ENCODE results near the gene CLCN2.
A peak's percentile ranks its signal among the peaks of the same experiment; 100 is the strongest.

The CLCN2 gene

GRCh38 chr3:184315871-184316661, 45.3 kb downstream of the CLCN2 start:
- H3K27me3 ChIP-seq (ENCODE audit: low read length) = no peaks in the 10 kb centered on the region
- no peak overlapping the region for H2AFZ ChIP-seq (ENCODE audit: low read depth, low read length, severe bottlenecking)
- H3K4me2 ChIP-seq (ENCODE audit: low read depth, low read length, poor library complexity, severe bottlenecking) = peak overlapping the region; percentile 88
- H3F3A ChIP-seq (ENCODE audit: insufficient read depth) = 0 out of 2 replicates have a peak, but pooled peaks cover 4% of the 10 kb centered on the region
- 0 out of 2 replicates have a peak, but pooled peaks cover 7% of the 10 kb centered on the region for H3K36me3 ChIP-seq (ENCODE audit: low read length)
- peak overlapping the region; percentile 99 for H3K4me3 ChIP-seq (ENCODE audit: insufficient read depth, low read length, poor library complexity, severe bottlenecking)
- peaks cover 12% of the 10 kb centered on the region; the same call in 1 of the 2 replicates for H4K20me1 ChIP-seq (ENCODE audit: low read depth, low read length)
- H3K79me2 ChIP-seq (ENCODE audit: insufficient read depth, low read length) = peaks cover 62% of the 10 kb centered on the region
- H3K9ac ChIP-seq (ENCODE audit: low read length) = peak overlapping the region; percentile 99
- H3K9me2 ChIP-seq (replicated peaks; ENCODE audit: insufficient read depth, low read length) = no peaks in the 10 kb centered on the region
- H3K27ac ChIP-seq (ENCODE audit: low read depth, low read length) = peak overlapping the region; percentile 76; the same call in 1 of the 2 replicates
- TF ChIP-seq CTCF (IDR thresholded peaks at IDR 0.05; ENCODE audit: insufficient read depth, low read length, poor library complexity, severe bottlenecking) (no peak), EZH2phosphoT487 (conservative IDR thresholded peaks at IDR 0.05; ENCODE audit: low read length) (no peak)
- no peaks in the 10 kb centered on the region for H3K9me3 ChIP-seq (ENCODE audit: insufficient read depth, low read length)

GRCh38 chr3:184315543-184315867, 45.9 kb downstream of the CLCN2 start:
- Histone ChIP-seq H3K27me3 (ENCODE audit: low read length) (no peaks in the 10 kb centered on the region), H2AFZ (ENCODE audit: low read depth, low read length, severe bottlenecking) (no peak overlapping the region), H3K4me3 (ENCODE audit: insufficient read depth, low read length, poor library complexity, severe bottlenecking) (peak overlapping the region; percentile 99), H3K9me2 (replicated peaks; ENCODE audit: insufficient read depth, low read length) (no peaks in the 10 kb centered on the region), H3K9me3 (ENCODE audit: insufficient read depth, low read length) (no peaks in the 10 kb centered on the region), H3K79me2 (ENCODE audit: insufficient read depth, low read length) (peaks cover 56% of the 10 kb centered on the region), H3K36me3 (ENCODE audit: low read length) (0 out of 2 replicates have a peak, but pooled peaks cover 2% of the 10 kb centered on the region), H4K20me1 (ENCODE audit: low read depth, low read length) (peaks cover 12% of the 10 kb centered on the region; the same call in 1 of the 2 replicates), H3F3A (ENCODE audit: insufficient read depth) (0 out of 2 replicates have a peak, but pooled peaks cover 7% of the 10 kb centered on the region), H3K27ac (ENCODE audit: low read depth, low read length) (peak overlapping the region; percentile 76), H3K9ac (ENCODE audit: low read length) (peak overlapping the region; percentile 99), H3K4me2 (ENCODE audit: low read depth, low read length, poor library complexity, severe bottlenecking) (peak overlapping the region; percentile 88)
- TF ChIP-seq CTCF (IDR thresholded peaks at IDR 0.05; ENCODE audit: insufficient read depth, low read length, poor library complexity, severe bottlenecking) (no peak), EZH2phosphoT487 (conservative IDR thresholded peaks at IDR 0.05; ENCODE audit: low read length) (no peak)

- no peaks in the 10 kb centered on the region for H3K9me2 ChIP-seq (replicated peaks; ENCODE audit: insufficient read depth, low read length)
- no peaks in the 10 kb centered on the region for H3K27me3 ChIP-seq (ENCODE audit: low read length)
- H3K9ac ChIP-seq (ENCODE audit: low read length) = peak overlapping the region; percentile 99
- H3F3A ChIP-seq (ENCODE audit: insufficient read depth) = 0 out of 2 replicates have a peak, but pooled peaks cover 7% of the 10 kb centered on the region
- H2AFZ ChIP-seq (ENCODE audit: low read depth, low read length, severe bottlenecking) = no peak overlapping the region
- H4K20me1 ChIP-seq (ENCODE audit: low read depth, low read length) = peaks cover 12% of the 10 kb centered on the region; the same call in 1 of the 2 replicates
- peak overlapping the region; percentile 99 for H3K4me3 ChIP-seq (ENCODE audit: insufficient read depth, low read length, poor library complexity, severe bottlenecking)
- TF ChIP-seq EZH2phosphoT487 (conservative IDR thresholded peaks at IDR 0.05; ENCODE audit: low read length) (no peak), CTCF (IDR thresholded peaks at IDR 0.05; ENCODE audit: insufficient read depth, low read length, poor library complexity, severe bottlenecking) (no peak)
- peak overlapping the region; percentile 88 for H3K4me2 ChIP-seq (ENCODE audit: low read depth, low read length, poor library complexity, severe bottlenecking)
- no peaks in the 10 kb centered on the region for H3K9me3 ChIP-seq (ENCODE audit: insufficient read depth, low read length)
- H3K36me3 ChIP-seq (ENCODE audit: low read length) = no peaks in the 10 kb centered on the region
- H3K27ac ChIP-seq (ENCODE audit: low read depth, low read length) = peak overlapping the region; percentile 76
- H3K79me2 ChIP-seq (ENCODE audit: insufficient read depth, low read length) = peaks cover 51% of the 10 kb centered on the region
These were observed 46.5 kb downstream of the CLCN2 start for GRCh38 chr3:184314700-184315542.

Measured in SU-DHL-6 (cell line).